Cardiac fibroblast (primary cell): ENCODE measurements around the gene NFE2L1.
A peak's percentile ranks its signal among the peaks of the same experiment; 100 is the strongest.
"Not testable (repeated sequence)": the region's sequence is repeated elsewhere in the genome, so short reads cannot be mapped to it uniquely, and the experiment has no call there.

Source experiments
- DNase-seq, 2 donors: peaks; one replicate each; pipeline versions ENCODE4 v3.0.0 to v3.0.0-alpha.2; 2010; ENCODE audit warnings: low read depth in 2 of 2
- H3K4me3 ChIP-seq, 2 donors: replicated peaks in 1 of 2; 1 replicate in 1 of 2; 2 replicates in 1 of 2; pipeline ENCODE4 v1.5.1; 2011; ENCODE audit warnings: low read depth in 2 of 2, low read length in 2 of 2, mild to moderate bottlenecking in 2 of 2, moderate library complexity in 1 of 2
- TF ChIP-seq, protein P1 (sequence below): IDR thresholded peaks from one replicate; pipeline ENCODE4 v1.5.1; 2011; ENCODE audit warnings: low read depth, mild to moderate bottlenecking, low read length, inconsistent platforms

Gene NFE2L1, protein sequence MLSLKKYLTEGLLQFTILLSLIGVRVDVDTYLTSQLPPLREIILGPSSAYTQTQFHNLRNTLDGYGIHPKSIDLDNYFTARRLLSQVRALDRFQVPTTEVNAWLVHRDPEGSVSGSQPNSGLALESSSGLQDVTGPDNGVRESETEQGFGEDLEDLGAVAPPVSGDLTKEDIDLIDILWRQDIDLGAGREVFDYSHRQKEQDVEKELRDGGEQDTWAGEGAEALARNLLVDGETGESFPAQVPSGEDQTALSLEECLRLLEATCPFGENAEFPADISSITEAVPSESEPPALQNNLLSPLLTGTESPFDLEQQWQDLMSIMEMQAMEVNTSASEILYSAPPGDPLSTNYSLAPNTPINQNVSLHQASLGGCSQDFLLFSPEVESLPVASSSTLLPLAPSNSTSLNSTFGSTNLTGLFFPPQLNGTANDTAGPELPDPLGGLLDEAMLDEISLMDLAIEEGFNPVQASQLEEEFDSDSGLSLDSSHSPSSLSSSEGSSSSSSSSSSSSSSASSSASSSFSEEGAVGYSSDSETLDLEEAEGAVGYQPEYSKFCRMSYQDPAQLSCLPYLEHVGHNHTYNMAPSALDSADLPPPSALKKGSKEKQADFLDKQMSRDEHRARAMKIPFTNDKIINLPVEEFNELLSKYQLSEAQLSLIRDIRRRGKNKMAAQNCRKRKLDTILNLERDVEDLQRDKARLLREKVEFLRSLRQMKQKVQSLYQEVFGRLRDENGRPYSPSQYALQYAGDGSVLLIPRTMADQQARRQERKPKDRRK

DNA sequence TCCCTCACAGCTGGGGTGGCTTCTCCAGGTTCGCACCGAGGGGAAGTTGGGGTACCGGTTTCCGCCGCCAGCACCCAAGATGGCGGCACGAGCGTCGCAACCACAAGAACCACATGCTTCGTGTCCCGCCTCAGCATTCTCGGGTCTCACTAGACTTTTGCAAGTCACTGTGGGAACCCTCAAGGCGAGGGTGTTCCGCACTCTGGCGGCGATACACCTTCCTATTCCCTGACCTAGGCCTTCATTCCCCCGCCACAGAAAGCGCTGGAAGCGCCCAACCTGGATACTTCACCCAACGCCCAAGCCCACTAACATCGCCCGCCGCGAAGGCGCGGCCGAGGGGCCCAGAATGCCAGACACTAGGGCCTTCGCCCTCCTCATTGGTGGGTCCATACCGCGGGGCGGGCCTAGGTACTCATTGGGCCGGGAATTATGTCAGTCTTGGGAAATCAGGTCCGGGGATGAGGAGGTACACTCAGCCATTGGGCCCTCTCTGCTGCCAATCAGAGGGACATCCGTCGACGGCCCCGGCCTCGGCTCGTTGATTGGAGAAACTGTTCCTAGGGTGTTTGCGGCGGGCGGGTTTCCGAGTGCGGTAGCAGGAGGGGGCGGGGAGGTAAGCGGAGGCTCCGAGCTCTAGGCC is at the start of gene NFE2L1:
Gene NFE2L1 (plus strand): TSS at position 619 of the 643 bp plus-strand sequence. CDS start 2,760 bp downstream, outside the sequence.
- TF ChIP-seq, protein P1, sequence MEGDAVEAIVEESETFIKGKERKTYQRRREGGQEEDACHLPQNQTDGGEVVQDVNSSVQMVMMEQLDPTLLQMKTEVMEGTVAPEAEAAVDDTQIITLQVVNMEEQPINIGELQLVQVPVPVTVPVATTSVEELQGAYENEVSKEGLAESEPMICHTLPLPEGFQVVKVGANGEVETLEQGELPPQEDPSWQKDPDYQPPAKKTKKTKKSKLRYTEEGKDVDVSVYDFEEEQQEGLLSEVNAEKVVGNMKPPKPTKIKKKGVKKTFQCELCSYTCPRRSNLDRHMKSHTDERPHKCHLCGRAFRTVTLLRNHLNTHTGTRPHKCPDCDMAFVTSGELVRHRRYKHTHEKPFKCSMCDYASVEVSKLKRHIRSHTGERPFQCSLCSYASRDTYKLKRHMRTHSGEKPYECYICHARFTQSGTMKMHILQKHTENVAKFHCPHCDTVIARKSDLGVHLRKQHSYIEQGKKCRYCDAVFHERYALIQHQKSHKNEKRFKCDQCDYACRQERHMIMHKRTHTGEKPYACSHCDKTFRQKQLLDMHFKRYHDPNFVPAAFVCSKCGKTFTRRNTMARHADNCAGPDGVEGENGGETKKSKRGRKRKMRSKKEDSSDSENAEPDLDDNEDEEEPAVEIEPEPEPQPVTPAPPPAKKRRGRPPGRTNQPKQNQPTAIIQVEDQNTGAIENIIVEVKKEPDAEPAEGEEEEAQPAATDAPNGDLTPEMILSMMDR = no peak
- DNase-seq = peak; percentile 100
- H3K4me3 ChIP-seq = peak within 1 kb of the TSS; percentile 67 to 70

DNA sequence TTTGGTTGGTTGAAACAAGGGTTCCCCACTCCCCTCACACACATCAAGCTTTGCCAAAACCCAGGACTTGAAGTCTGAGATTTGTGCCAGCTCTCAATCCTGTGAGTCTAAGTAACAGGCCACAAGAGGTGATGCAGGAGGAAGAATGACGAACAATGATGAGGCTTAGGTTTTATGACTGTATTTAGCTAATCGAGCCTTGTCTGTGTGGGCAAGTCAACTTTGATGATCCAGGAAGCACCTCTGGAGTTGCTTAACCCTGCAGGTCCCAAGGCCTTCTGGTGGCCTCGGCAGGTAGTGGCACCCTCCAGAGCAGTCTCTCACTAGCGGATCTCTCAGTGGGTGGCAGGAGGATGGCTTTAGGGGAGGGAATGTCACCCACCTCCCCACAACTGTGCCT is 48.6 kb upstream of the NFE2L1 start:
- peak in 1 of 2 donors; percentile 53 for DNase-seq

DNA sequence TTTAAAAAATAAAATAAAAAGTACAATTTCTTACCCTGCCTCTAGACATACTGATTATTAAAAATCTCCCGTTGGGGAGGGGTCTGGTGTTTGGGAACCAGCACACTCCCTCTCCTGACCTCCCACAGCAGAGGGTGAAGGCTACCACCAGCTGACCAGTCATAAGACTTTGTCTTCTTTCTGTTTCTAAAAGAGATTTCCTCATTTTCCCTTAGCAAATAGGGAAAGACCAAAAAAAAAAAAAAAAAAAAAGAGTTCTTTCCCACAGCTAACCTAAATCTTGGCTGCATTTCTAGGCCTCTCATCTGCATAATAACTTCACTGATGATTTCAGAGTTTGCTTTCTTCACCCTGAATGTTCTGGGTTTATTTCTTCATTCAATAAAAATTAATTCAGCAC is 47.0 kb upstream of the NFE2L1 start:
- TF ChIP-seq, protein P1 = no peak
- no peak overlapping the region for H3K4me3 ChIP-seq
- peak in 1 of 2 donors; percentile 51 for DNase-seq

More for the DNA sequence above, 48.6 kb upstream of the NFE2L1 start:
- no peak overlapping the region for H3K4me3 ChIP-seq
- TF ChIP-seq, protein P1 = no peak

DNA sequence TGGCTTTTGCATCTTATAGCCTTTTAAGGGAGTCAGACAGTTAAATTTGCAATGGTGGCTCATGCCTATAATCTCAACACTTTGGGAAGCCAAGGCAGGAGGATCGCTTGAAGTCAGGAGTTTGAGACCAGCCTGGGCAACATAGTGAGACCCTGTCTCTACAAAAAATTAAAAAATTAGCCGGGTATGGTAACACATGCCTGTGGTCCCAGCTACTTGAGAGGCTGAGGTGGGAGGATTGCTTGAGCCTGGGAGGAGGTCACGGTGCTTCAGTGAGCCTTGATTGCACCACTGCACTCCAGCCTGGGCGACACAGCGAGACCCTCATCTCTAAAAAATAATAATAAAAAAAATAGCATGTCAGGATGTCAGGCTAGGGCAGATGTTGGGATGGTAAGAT is 46.5 kb upstream of the NFE2L1 start:
- DNase-seq, H3K4me3 ChIP-seq: not testable (repeated sequence)

DNA sequence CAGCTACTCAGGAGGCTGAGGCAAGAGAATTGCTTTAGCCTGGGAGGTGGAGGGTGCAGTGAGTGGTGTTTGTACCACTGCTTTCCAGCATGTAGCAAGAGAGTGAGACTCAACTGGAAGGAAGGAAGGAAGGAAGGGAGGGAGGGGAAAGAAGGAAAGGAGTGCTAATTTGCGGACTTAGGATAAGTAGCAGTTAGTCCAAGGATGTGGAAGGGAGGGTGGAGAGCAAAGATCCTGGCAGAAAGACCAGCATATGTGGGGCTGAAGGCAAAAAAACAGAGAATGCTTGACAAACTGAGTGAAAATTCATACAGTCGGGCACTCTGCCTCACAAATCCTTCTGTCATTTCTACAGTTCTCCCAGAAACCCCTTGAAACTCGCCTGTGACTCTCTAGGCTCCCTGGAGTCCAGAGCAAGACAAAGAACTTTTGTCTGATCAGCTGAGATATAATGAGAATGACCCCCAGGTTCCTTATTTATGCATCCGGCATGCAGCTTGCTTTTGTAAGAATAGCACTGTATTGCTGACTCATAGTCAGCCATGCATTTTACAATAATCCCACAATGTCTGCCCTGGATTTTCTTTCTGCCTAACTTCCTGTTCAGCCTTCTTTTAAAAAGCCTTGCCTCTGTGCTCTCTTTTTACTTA is 45.8 kb upstream of the NFE2L1 start:
- TF ChIP-seq, protein P1 = no peak
- DNase-seq = peak; percentile 78 to 83
- no peak overlapping the region for H3K4me3 ChIP-seq

DNA sequence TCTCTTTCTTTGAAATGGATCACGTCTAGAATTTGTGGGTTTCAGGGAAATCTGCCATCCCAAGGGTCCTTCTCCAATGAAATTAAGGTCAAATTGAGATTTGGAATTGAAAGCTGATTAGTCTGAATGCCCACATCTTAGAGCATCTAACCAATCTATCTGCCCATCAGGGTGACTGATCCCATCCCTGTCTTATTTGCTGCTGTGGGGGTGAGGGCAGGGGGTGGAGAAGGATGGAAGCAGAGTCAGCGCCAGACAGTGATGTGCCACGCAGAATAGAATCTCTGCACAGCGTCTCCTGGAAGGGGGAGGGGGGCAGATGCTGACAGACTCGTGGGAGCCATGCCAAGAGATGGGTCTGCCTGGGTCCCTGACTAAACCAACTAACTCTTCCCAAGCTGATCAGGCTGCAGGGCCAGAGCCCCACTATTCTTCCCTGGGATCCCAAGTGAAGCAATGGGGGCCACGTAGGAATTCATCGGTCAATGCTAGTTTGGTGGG is 45.2 kb upstream of the NFE2L1 start:
- TF ChIP-seq, protein P1 = no peak
- H3K4me3 ChIP-seq = no peak overlapping the region
- DNase-seq = no peak
